ENCODE results near the gene RBM3.

RBM3 gene

GRCh38 chrX:48598614-48599013 is 24.3 kb downstream of the RBM3 start:
- no peaks in the 10 kb centered on the region for H3K27me3 ChIP-seq (replicated peaks; ENCODE audit: control insufficient read depth, insufficient read depth, low read length)
- H3K9me3 ChIP-seq (ENCODE audit: control insufficient read depth, low read length): no peaks in the 10 kb centered on the region
- H3K4me1 ChIP-seq (ENCODE audit: control insufficient read depth, insufficient read depth, low read length): peaks cover 6% of the 10 kb centered on the region
- no peak for DNase-seq (ENCODE audit: low read depth)
- H3K4me3 ChIP-seq (ENCODE audit: low read length): peak overlapping the region; percentile 86
- H3K36me3 ChIP-seq (ENCODE audit: control insufficient read depth, insufficient read depth, low read length, severe bottlenecking): peaks cover 38% of the 10 kb centered on the region
- H3K9ac ChIP-seq (ENCODE audit: low read length): peak overlapping the region; percentile 95

GRCh38 chrX:48599341-48599740 is 25.1 kb downstream of the RBM3 start:
- Histone ChIP-seq H3K36me3 (ENCODE audit: control insufficient read depth, insufficient read depth, low read length, severe bottlenecking) (peaks cover 45% of the 10 kb centered on the region), H3K27me3 (replicated peaks; ENCODE audit: control insufficient read depth, insufficient read depth, low read length) (no peaks in the 10 kb centered on the region), H3K4me1 (ENCODE audit: control insufficient read depth, insufficient read depth, low read length) (peaks cover 6% of the 10 kb centered on the region), H3K9ac (ENCODE audit: low read length) (no peak overlapping the region), H3K9me3 (ENCODE audit: control insufficient read depth, low read length) (no peaks in the 10 kb centered on the region), H3K4me3 (ENCODE audit: low read length) (no peak overlapping the region)
- DNase-seq (ENCODE audit: low read depth): no peak

GRCh38 chrX:48600226-48600625 is 25.9 kb downstream of the RBM3 start:
- Histone ChIP-seq H3K4me1 (ENCODE audit: control insufficient read depth, insufficient read depth, low read length) (peaks cover 6% of the 10 kb centered on the region), H3K9ac (ENCODE audit: low read length) (no peak overlapping the region), H3K27me3 (replicated peaks; ENCODE audit: control insufficient read depth, insufficient read depth, low read length) (no peaks in the 10 kb centered on the region), H3K36me3 (ENCODE audit: control insufficient read depth, insufficient read depth, low read length, severe bottlenecking) (peaks cover 53% of the 10 kb centered on the region), H3K4me3 (ENCODE audit: low read length) (no peak overlapping the region), H3K9me3 (ENCODE audit: control insufficient read depth, low read length) (no peaks in the 10 kb centered on the region)
- DNase-seq (ENCODE audit: low read depth): no peak

DNA sequence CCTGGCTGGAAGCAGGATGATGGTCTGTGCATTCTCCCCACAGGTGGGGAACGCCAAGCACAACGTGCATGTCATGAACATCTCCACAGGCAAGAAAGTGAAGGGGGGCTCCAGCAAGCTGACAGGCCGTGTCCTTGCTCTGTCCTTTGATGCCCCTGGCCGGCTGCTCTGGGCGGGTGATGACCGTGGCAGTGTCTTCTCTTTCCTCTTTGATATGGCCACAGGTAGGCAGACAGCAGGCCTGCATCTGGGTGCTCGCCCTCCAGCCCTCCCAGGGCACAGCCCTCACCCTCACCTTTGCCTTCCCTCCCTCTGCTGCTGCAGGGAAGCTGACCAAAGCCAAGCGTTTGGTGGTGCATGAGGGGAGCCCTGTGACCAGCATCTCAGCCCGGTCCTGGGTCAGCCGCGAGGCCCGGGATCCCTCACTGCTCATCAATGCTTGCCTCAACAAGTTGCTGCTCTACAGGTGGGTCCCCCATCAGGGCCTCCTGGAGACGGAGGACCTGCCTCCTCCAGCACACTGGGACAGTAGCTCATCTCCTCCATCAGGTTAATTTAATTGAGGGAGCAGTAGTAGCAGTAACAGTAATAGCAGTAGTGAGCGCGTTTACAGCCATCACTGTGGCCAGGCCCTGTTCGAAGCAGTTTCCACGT is 27.6 kb downstream of the RBM3 start:
- peaks cover 53% of the 10 kb centered on the region for H3K36me3 ChIP-seq (ENCODE audit: control insufficient read depth, insufficient read depth, low read length, severe bottlenecking)
- H3K4me1 ChIP-seq (ENCODE audit: control insufficient read depth, insufficient read depth, low read length): peaks cover 6% of the 10 kb centered on the region
- no peak overlapping the region for H3K9ac ChIP-seq (ENCODE audit: low read length)
- no peak for DNase-seq (ENCODE audit: low read depth)
- no peak overlapping the region for H3K4me3 ChIP-seq (ENCODE audit: low read length)
- no peaks in the 10 kb centered on the region for H3K27me3 ChIP-seq (replicated peaks; ENCODE audit: control insufficient read depth, insufficient read depth, low read length)
- H3K9me3 ChIP-seq (ENCODE audit: control insufficient read depth, low read length): no peaks in the 10 kb centered on the region

DNA sequence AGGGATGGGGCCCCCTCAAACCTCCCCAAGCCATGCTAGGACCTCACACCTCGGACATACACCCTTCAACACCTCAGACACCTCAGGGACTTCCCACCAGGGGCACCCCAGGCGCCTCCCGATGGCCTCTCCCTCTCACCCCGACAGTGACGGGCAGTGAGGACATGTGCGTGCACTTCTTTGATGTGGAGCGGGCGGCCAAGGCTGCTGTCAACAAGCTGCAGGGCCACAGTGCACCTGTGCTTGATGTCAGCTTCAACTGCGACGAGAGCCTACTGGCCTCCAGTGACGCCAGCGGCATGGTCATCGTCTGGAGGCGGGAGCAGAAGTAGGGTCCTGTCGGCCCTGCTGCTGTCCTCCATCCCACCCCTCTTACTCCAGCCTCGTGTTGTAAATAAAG is 30.4 kb downstream of the RBM3 start:
- DNase-seq (ENCODE audit: low read depth): no peak
- no peaks in the 10 kb centered on the region for H3K9me3 ChIP-seq (ENCODE audit: control insufficient read depth, low read length)
- peaks cover 42% of the 10 kb centered on the region for H3K36me3 ChIP-seq (ENCODE audit: control insufficient read depth, insufficient read depth, low read length, severe bottlenecking)
- H3K27me3 ChIP-seq (replicated peaks; ENCODE audit: control insufficient read depth, insufficient read depth, low read length): no peaks in the 10 kb centered on the region
- no peak overlapping the region for H3K4me3 ChIP-seq (ENCODE audit: low read length)
- no peak overlapping the region for H3K9ac ChIP-seq (ENCODE audit: low read length)
- no peaks in the 10 kb centered on the region for H3K4me1 ChIP-seq (ENCODE audit: control insufficient read depth, insufficient read depth, low read length)

GRCh38 chrX:48606091-48606490 is 31.8 kb downstream of the RBM3 start:
- no peak for DNase-seq (ENCODE audit: low read depth)
- H3K4me3 ChIP-seq (ENCODE audit: low read length): no peak overlapping the region
- no peaks in the 10 kb centered on the region for H3K27me3 ChIP-seq (replicated peaks; ENCODE audit: control insufficient read depth, insufficient read depth, low read length)
- H3K36me3 ChIP-seq (ENCODE audit: control insufficient read depth, insufficient read depth, low read length, severe bottlenecking): peaks cover 34% of the 10 kb centered on the region
- no peaks in the 10 kb centered on the region for H3K9me3 ChIP-seq (ENCODE audit: control insufficient read depth, low read length)
- no peak overlapping the region for H3K9ac ChIP-seq (ENCODE audit: low read length)
- no peaks in the 10 kb centered on the region for H3K4me1 ChIP-seq (ENCODE audit: control insufficient read depth, insufficient read depth, low read length)

- no peak overlapping the region for H3K9ac ChIP-seq (ENCODE audit: low read length)
- no peaks in the 10 kb centered on the region for H3K36me3 ChIP-seq (ENCODE audit: control insufficient read depth, insufficient read depth, low read length, severe bottlenecking)
- H3K9me3 ChIP-seq (ENCODE audit: control insufficient read depth, low read length): no peaks in the 10 kb centered on the region
- peaks cover 2% of the 10 kb centered on the region for H3K27me3 ChIP-seq (replicated peaks; ENCODE audit: control insufficient read depth, insufficient read depth, low read length)
- peaks cover 9% of the 10 kb centered on the region for H3K4me1 ChIP-seq (ENCODE audit: control insufficient read depth, insufficient read depth, low read length)
- H3K4me3 ChIP-seq (ENCODE audit: low read length): no peak overlapping the region
- no peak for DNase-seq (ENCODE audit: low read depth)
Observed at GRCh38 chrX:48611703-48612102, 37.4 kb downstream of the RBM3 start.

- Histone ChIP-seq H3K4me1 (ENCODE audit: control insufficient read depth, insufficient read depth, low read length) (peaks cover 22% of the 10 kb centered on the region), H3K4me3 (ENCODE audit: low read length) (no peak overlapping the region), H3K9ac (ENCODE audit: low read length) (no peak overlapping the region), H3K9me3 (ENCODE audit: control insufficient read depth, low read length) (no peaks in the 10 kb centered on the region), H3K36me3 (ENCODE audit: control insufficient read depth, insufficient read depth, low read length, severe bottlenecking) (no peaks in the 10 kb centered on the region), H3K27me3 (replicated peaks; ENCODE audit: control insufficient read depth, insufficient read depth, low read length) (peaks cover 3% of the 10 kb centered on the region)
- DNase-seq (ENCODE audit: low read depth): no peak
Observed at GRCh38 chrX:48613502-48614160, 39.3 kb downstream of the RBM3 start.

DNA sequence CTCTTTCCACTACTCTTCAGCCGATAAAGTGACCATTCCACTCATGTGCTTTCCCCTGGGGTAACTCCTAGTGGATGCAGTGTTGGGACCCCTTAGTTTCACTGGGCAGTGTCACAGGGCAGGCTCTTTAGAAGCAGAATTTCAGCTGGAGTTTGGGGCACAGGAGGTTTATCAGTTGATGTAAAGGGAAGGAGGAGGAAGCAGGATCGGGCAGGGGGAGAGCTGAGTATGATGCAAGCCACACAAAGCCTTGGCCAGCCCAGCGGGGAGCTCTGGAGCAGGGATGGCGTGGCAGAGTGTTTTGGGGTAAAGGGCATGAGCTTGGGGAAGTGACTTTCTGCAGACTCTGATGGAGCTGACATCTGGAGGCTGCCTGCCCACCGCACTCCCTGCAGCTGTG is 42.3 kb downstream of the RBM3 start:
- no peaks in the 10 kb centered on the region for H3K9me3 ChIP-seq (ENCODE audit: control insufficient read depth, low read length)
- no peak overlapping the region for H3K9ac ChIP-seq (ENCODE audit: low read length)
- peaks cover 22% of the 10 kb centered on the region for H3K4me1 ChIP-seq (ENCODE audit: control insufficient read depth, insufficient read depth, low read length)
- peaks cover 3% of the 10 kb centered on the region for H3K27me3 ChIP-seq (replicated peaks; ENCODE audit: control insufficient read depth, insufficient read depth, low read length)
- no peaks in the 10 kb centered on the region for H3K36me3 ChIP-seq (ENCODE audit: control insufficient read depth, insufficient read depth, low read length, severe bottlenecking)
- H3K4me3 ChIP-seq (ENCODE audit: low read length): no peak overlapping the region
- DNase-seq (ENCODE audit: low read depth): no peak

- no peaks in the 10 kb centered on the region for H3K36me3 ChIP-seq (ENCODE audit: control insufficient read depth, insufficient read depth, low read length, severe bottlenecking)
- no peak for DNase-seq (ENCODE audit: low read depth)
Observed at GRCh38 chrX:48617542-48618340, 43.5 kb downstream of the RBM3 start.

More at GRCh38 chrX:48617542-48618340, 43.5 kb downstream of the RBM3 start:
- H3K9ac ChIP-seq (ENCODE audit: low read length): no peak overlapping the region
- H3K27me3 ChIP-seq (replicated peaks; ENCODE audit: control insufficient read depth, insufficient read depth, low read length): peaks cover 3% of the 10 kb centered on the region
- H3K4me3 ChIP-seq (ENCODE audit: low read length): no peak overlapping the region
- H3K4me1 ChIP-seq (ENCODE audit: control insufficient read depth, insufficient read depth, low read length): peaks cover 22% of the 10 kb centered on the region
- H3K9me3 ChIP-seq (ENCODE audit: control insufficient read depth, low read length): no peaks in the 10 kb centered on the region
